ENCODE results near the gene RASIP1. TPM values are rescaled to one million over a fixed set of nuclear protein-coding genes. Genes with fewer than 3 reads are reported as not detected.
"Not testable (repeated sequence)": the region's sequence is repeated elsewhere in the genome, so short reads cannot be mapped to it uniquely, and the experiment has no call there.

RASIP1 gene
- total RNA-seq, 1 donor from 2014 or later, result 0.43 TPM

DNA sequence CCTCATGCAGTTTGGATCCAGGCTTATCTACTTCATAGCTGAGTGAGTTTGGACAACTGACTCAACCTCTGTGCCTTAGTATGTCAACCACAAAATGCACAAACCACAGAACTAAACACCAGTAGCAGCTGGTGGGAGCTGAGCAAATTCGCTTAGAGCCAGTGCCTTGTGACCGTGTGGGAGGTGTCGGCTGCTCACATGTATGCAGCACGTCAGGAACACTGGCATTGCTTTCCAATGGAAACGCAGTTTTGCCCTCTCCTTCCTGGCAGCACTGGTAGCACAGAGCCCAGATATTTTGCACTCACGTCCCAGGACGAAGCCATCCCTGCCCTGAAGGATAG, 59.3 kb downstream of the RASIP1 start:
- no peak for DNase-seq (ENCODE audit: extremely low spot score, unreplicated experiment)
- H3K36me3 Mint-ChIP-seq (ENCODE audit: unreplicated experiment), result no peaks in the 10 kb centered on the region
- H3K27me3 Mint-ChIP-seq (ENCODE audit: unreplicated experiment), result no peaks in the 10 kb centered on the region
- TF ChIP-seq, protein P1, sequence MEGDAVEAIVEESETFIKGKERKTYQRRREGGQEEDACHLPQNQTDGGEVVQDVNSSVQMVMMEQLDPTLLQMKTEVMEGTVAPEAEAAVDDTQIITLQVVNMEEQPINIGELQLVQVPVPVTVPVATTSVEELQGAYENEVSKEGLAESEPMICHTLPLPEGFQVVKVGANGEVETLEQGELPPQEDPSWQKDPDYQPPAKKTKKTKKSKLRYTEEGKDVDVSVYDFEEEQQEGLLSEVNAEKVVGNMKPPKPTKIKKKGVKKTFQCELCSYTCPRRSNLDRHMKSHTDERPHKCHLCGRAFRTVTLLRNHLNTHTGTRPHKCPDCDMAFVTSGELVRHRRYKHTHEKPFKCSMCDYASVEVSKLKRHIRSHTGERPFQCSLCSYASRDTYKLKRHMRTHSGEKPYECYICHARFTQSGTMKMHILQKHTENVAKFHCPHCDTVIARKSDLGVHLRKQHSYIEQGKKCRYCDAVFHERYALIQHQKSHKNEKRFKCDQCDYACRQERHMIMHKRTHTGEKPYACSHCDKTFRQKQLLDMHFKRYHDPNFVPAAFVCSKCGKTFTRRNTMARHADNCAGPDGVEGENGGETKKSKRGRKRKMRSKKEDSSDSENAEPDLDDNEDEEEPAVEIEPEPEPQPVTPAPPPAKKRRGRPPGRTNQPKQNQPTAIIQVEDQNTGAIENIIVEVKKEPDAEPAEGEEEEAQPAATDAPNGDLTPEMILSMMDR (IDR thresholded peaks at IDR 0.05), result no peak
- no peak overlapping the region for H3K27ac Mint-ChIP-seq (ENCODE audit: unreplicated experiment)
- H3K9me3 Mint-ChIP-seq (ENCODE audit: unreplicated experiment), result no peaks in the 10 kb centered on the region
- H3K4me3 Mint-ChIP-seq (ENCODE audit: unreplicated experiment), result no peak overlapping the region
- H3K4me1 Mint-ChIP-seq (ENCODE audit: unreplicated experiment), result no peaks in the 10 kb centered on the region

DNA sequence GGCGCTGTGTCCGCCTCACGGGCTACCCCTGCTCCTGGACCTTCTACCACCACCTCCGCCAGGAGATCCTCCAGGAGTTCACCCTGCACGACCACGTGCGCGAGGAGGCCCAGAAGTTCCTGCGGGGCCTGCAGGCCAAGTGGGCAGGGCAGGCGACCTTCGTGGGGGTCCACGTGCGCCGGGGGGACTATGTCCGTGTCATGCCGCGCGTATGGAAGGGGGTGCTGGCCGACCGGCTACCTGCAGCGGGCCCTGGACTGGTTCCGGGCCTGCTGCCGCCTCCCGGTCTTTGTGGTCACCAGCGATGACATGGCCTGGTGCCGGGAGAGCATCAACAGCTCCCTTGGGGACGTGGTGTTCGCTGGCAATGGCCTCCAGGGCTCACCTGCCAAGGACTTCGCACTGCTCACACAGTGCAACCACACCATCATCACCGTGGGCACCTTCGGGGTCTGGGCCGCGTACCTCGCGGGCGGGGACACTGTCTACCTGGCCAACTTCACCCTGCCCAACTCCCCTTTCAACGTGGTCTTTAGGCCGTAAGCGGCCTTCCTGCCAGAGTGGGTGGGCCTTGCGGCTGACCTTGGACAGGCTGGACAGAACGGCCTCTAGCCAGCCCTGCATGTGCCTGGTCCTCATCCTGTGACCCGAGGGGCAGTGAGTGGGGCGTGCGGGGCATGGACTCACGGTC, 59.8 kb downstream of the RASIP1 start:
- no peak for DNase-seq (ENCODE audit: extremely low spot score, unreplicated experiment)
- TF ChIP-seq, protein P1 (IDR thresholded peaks at IDR 0.05), result no peak
- Mint-ChIP-seq H3K27me3 (ENCODE audit: unreplicated experiment) (no peaks in the 10 kb centered on the region), H3K9me3 (ENCODE audit: unreplicated experiment) (no peaks in the 10 kb centered on the region), H3K4me1 (ENCODE audit: unreplicated experiment) (no peaks in the 10 kb centered on the region), H3K4me3 (ENCODE audit: unreplicated experiment) (no peak overlapping the region), H3K36me3 (ENCODE audit: unreplicated experiment) (no peaks in the 10 kb centered on the region), H3K27ac (ENCODE audit: unreplicated experiment) (no peak overlapping the region)

DNA sequence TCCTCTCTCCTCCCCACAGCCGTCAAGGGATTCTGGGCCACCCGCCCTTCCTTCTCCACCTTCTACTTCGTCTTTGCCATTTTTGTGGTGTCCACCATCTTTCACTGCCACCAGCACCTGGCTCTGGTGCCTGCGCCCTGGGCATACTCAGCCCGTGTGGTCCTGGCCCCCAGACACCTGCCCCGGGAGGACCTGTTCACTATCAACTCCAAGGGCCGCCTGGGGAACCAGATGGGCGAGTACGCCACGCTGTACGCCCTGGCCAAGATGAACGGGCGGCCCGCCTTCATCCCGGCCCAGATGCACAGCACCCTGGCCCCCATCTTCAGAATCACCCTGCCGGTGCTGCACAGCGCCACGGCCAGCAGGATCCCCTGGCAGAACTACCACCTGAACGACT, 60.4 kb downstream of the RASIP1 start:
- not testable (repeated sequence) for DNase-seq (ENCODE audit: extremely low spot score, unreplicated experiment); H3K9me3 Mint-ChIP-seq (ENCODE audit: unreplicated experiment); H3K4me1 Mint-ChIP-seq (ENCODE audit: unreplicated experiment); H3K4me3 Mint-ChIP-seq (ENCODE audit: unreplicated experiment); H3K27me3 Mint-ChIP-seq (ENCODE audit: unreplicated experiment); H3K27ac Mint-ChIP-seq (ENCODE audit: unreplicated experiment); H3K36me3 Mint-ChIP-seq (ENCODE audit: unreplicated experiment)

DNA sequence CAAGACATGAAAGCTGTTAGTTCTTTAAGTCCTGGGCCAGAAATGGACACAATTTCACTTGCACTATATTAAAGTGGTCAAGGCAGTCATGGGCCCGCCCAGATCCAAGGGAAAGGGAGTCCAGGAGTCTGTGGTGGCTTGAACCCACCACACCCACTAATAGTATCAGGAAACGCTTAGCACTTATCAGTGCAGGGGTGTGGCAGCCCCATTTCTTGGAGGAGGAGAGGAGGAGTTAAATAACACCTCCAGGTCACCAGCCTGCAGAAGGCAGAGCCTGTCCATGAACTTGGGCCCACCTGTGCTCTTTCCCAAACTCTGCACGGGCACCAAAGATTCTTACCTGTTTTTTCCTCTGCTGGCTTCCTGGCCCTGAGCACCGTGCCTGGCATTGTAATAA, 62.2 kb downstream of the RASIP1 start:
- Mint-ChIP-seq H3K27ac (ENCODE audit: unreplicated experiment) (no peak overlapping the region), H3K36me3 (ENCODE audit: unreplicated experiment) (no peaks in the 10 kb centered on the region), H3K4me3 (ENCODE audit: unreplicated experiment) (no peak overlapping the region), H3K27me3 (ENCODE audit: unreplicated experiment) (no peaks in the 10 kb centered on the region), H3K9me3 (ENCODE audit: unreplicated experiment) (no peaks in the 10 kb centered on the region), H3K4me1 (ENCODE audit: unreplicated experiment) (peaks cover 3% of the 10 kb centered on the region)
- no peak for DNase-seq (ENCODE audit: extremely low spot score, unreplicated experiment)
- TF ChIP-seq, protein P1 (IDR thresholded peaks at IDR 0.05), result no peak

DNA sequence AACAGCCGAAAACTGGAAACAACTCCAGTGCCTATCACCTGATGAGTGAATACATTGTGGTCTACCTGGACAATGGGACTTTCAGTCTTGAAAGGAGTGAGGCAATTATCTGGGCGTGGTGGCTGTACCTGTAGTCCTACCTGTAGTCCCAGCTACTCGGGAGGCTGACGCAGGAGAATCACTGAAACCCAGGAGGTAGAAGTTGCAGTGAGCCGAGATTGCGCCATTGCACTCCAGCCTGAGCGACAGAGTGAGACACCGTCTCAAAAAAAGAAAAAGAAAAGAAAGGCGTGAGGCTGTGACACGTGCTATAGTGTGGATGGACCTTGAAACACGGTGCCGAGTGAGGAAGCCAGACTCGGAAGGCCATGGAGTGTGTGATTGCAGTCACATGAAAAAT, 63.5 kb downstream of the RASIP1 start:
- Mint-ChIP-seq H3K4me3 (ENCODE audit: unreplicated experiment) (no peak overlapping the region), H3K4me1 (ENCODE audit: unreplicated experiment) (peaks cover 3% of the 10 kb centered on the region)

More for the DNA sequence above, 63.5 kb downstream of the RASIP1 start:
- Mint-ChIP-seq H3K36me3 (ENCODE audit: unreplicated experiment) (no peaks in the 10 kb centered on the region), H3K27me3 (ENCODE audit: unreplicated experiment) (no peaks in the 10 kb centered on the region), H3K9me3 (ENCODE audit: unreplicated experiment) (no peaks in the 10 kb centered on the region), H3K27ac (ENCODE audit: unreplicated experiment) (no peak overlapping the region)
- DNase-seq (ENCODE audit: extremely low spot score, unreplicated experiment), result no peak
- TF ChIP-seq, protein P1 (IDR thresholded peaks at IDR 0.05), result no peak
